AG04449 (cell line): ENCODE measurements around the gene MEAK7.

Experiments
- CTCF ChIA-PET: fragments of 350-600 bp; formaldehyde crosslinking; extraction: SDS; loops from one replicate; lab custom pipeline; 2021; ENCODE audit warnings: antibody characterized with exemption; lab: Yijun Ruan, JAX
- POLR2A ChIA-PET: fragments of 400-600, 350-600 bp; formaldehyde crosslinking; extraction: SDS; loops from one replicate; lab custom pipeline; 2020; ENCODE audit warnings: antibody characterized with exemption, inconsistent platforms; lab: Yijun Ruan, JAX
- DNase-seq: peaks from one replicate; pipeline ENCODE4 v3.0.0-alpha.2; 2010; ENCODE audit warnings: low read depth, low spot score
- H3K4me3 ChIP-seq: 2 replicates; pipeline ENCODE4 v1.5.1; 2011; ENCODE audit warnings: low read depth, mild to moderate bottlenecking, control low read depth, low read length
- CTCF ChIP-seq: IDR thresholded peaks from one replicate; pipeline ENCODE4 v1.5.1; 2011; ENCODE audit warnings: mild to moderate bottlenecking, moderate library complexity, low read length, control low read depth, inconsistent platforms; ENCODE audit not compliant: insufficient read depth; ENCODE audit errors: missing control alignments

The MEAK7 gene

GRCh38 chr16:84543253-84543652, 38.8 kb upstream of the MEAK7 start:
- CTCF ChIA-PET: interaction anchor here (1.2 to 1.3 kb wide), 2 partner anchors 16 to 37 kb away, joined by 3 read pairs; no protein-coding TSS in a partner anchor
- POLR2A ChIA-PET: no interaction called here
- H3K4me3 ChIP-seq: no peak overlapping the region
- TF ChIP-seq CTCF: no peak
- DNase-seq: no peak

DNA sequence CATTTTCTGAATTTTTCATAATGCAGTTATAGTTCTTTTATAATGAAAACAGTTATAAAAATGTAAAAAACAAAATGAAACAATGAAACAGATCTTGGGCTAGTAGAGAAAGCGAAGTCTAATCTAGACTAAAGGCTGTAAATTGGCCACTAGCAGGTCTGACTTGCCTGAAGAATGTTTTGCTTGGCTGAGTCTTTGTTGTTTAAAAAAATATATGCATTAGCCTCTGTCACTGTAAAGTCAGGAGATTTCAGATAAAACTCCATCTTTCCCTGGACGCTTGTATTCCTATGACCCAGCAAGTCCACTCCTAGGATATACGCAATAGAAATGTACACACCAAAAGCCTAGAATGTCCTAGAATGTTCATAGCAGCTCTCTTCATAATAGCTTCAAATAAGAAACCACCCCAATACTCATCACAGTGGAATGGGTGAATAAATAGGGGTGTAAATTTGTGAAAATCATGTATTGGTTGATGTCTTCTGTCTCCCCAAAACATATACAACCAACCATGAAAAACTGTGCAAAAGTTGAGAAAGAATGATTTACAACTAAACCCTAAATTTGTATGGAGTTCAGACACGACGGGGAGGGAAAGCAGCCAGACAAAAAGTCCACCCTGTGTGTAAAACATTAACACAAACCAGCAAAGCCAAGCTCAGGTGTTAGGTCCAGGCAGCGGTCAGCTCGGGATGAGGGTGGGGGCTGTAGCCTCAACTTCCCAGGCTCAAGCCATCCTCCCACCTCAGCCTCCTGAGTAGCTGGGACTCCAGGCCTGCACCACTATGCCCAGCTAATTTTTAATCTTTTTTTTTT, 37.7 kb upstream of the MEAK7 start:
- DNase-seq: peak; percentile 46
- ChIA-PET CTCF (interaction anchor here (0.7 to 1.4 kb wide), 4 partner anchors 16 to 110 kb away, joined by 3 to 4 read pairs (median 3); no protein-coding TSS in a partner anchor), POLR2A (interaction anchor here (0.7 to 1.9 kb wide), 3 partner anchors 10 to 60 kb away, joined by 4 to 11 read pairs (median 6); no protein-coding TSS in a partner anchor)
- TF ChIP-seq CTCF: no peak
- no peak overlapping the region for H3K4me3 ChIP-seq

- H3K4me3 ChIP-seq: no peak overlapping the region
- ChIA-PET CTCF (interaction anchor here (1.0 to 1.8 kb wide), 3 partner anchors 20 to 34 kb away, joined by 3 to 4 read pairs (median 3); no protein-coding TSS in a partner anchor), POLR2A (no interaction called here)
- DNase-seq: no peak
- TF ChIP-seq CTCF: no peak
Observed at GRCh38 chr16:84540194-84540593, 35.7 kb upstream of the MEAK7 start.

DNA sequence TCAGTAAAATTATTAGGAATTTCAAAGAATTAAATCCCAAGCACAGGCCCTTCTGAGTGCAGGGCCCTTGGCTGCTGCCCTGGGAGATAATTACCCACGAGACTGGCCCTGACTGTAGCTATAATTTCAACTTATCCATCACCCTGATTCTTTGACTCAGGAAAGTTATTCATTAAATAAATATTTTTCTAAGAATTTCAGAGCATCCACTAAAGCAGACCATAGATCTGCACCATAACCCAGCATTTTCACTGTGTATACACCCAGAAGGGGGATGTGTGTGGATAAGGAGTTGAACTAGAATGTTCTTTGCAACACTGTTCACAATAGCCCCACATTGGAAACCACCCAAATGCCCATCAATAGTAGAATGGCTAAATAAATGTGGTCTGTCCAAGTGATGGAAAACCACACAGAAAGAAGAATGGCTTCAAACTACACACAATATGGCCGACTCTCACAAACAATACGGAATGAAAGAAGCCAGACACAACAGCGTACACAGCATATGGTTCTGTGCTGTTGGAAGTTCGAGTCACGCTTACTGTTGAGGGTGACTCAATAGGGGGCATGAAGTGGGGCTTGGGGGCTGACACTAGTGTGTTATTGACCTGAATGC, 33.9 kb upstream of the MEAK7 start:
- no peak for TF ChIP-seq CTCF
- no peak for DNase-seq
- ChIA-PET POLR2A (no interaction called here), CTCF (interaction anchor here (0.9 to 2.3 kb wide), 6 partner anchors 28 to 84 kb away, joined by 3 to 11 read pairs (median 6); no protein-coding TSS in a partner anchor)
- no peak overlapping the region for H3K4me3 ChIP-seq

- CTCF ChIA-PET: interaction anchor here (0.6 to 2.3 kb wide), 5 partner anchors 27 to 84 kb away, joined by 3 to 11 read pairs (median 5); no protein-coding TSS in a partner anchor
- no peak for TF ChIP-seq CTCF
- POLR2A ChIA-PET: no interaction called here
- H3K4me3 ChIP-seq: no peak overlapping the region
- DNase-seq: no peak
Observed at GRCh38 chr16:84537491-84538151, 33.2 kb upstream of the MEAK7 start.
